SKM-1 (cell line): ENCODE measurements around the gene OR6A2.
A peak's percentile ranks its signal among the peaks of the same experiment; 100 is the strongest.

Source experiments
- DNase-seq: peaks from one replicate; lab custom pipeline; 2025; ENCODE audit not compliant: unreplicated experiment; lab: John Stamatoyannopoulos, UW

The OR6A2 gene

DNA sequence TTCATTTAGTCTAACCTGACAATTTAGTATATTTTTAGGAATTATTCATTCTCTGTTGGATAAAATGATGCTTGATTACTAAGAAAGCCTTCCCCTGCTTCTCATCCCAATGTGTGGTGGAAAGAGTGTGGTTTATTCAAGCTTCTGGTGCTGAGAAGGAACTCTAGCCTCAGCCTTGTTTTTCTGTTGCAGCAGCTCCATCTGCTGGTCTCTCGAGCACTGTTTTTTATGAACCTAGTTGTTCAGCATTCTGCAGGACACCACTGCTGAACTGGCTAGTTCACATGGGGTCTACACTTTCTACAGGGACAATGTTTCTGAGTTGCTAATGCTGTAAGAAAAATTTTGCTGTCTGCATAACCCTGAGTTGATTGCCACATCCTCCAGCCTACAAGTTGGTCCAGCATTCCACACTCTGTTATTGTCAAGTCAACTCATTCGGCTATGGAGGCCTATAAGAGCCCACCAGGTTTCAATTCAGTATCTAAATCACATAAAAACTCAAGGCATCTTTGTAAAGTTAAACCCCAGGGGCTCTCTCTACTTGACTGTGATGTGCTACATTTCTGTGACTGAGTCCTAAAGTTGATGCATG lies 42.0 kb downstream of the OR6A2 start:
- peak; percentile 43 for DNase-seq

DNA sequence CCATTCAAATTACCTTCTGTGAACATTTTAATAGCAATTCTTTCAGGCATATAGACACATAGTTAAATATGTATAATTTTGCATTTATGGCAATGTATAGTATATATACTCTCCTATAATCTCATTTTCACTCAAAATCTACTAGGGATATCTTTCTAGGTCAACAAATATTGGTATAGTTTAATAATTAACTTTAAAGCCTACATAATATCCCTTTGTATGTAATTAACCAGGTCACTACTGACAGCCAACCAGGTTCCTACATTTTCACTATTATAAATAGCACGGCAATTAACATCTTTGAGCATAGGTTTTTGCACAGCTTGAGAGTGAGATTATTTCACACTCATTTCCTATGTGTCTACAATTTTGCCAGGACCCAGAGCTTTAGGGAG lies 43.5 kb downstream of the OR6A2 start:
- no peak for DNase-seq

DNA sequence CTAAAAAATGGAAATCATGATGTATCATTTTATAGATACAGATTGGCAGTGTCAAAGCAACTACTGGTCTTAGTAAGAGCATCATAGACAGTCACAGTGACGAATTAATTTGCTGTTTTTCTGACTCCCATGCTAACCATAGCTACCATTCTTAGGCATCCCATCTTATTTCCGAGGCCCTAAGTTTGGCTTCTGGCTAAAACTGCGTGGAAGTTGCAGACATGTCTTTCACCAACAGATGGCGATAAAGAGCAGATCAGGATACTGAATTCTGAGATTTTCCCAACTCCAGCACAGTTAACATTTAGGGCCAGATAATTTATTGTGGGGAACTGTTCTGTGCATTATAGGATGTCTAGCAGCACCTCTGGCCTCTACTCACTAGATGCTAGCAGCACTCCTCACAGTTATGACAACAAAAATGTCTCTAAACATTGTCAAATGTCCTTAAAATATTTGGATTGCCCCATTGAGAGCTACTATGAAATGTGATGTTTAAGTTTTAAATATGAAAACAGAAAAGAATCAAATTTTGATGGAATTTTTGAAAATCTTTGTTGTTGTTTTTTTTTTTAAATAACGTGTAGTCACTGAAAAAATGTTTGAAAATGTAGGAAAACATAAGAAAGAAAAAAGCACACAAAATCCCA lies 44.1 kb downstream of the OR6A2 start:
- peak; percentile 23 for DNase-seq

DNA sequence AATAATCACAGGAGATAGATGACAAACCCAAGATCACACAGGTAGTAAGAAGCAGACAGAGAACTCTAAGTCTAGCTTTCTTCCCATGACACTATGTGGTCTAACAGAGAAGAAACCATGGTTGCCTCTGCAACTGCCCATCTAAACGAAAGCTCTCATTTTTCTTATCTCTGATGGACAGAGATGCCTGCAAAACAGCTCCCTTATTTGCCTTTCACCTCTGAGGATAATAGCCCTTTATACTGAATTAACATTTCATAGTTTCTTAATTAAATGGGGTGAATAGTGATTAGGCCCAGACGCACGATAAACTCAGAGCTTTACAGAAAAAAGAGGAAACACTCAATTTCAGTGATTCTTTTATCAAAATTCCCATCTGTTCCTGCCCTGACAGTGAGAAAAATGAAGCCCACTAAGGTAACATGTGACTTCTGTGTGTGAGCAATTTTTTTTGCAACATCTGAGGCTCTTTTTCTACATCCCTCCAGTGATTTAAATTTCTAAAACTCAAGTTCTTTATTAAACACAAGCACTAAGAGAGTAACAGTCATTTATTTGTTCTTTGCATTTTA lies 52.3 kb downstream of the OR6A2 start:
- DNase-seq: no peak

DNA sequence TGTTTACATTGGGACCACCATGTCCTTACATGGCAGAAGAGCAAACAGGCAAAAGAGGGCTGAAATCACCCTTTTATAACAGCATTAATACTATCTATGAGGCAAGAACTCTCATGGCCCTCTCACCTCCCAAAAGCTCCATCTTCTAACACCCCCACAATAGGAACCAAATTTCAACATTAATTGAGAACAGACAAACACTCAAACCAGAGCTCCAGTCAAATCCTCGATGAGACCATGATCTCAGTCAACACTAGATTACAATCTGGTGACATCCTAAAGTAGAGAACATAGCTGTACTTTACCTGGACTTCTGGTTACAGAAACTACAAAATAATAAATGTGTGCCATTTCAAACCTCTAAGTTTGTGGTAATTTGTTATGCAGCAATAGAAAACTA lies 52.9 kb downstream of the OR6A2 start:
- no peak for DNase-seq

DNA sequence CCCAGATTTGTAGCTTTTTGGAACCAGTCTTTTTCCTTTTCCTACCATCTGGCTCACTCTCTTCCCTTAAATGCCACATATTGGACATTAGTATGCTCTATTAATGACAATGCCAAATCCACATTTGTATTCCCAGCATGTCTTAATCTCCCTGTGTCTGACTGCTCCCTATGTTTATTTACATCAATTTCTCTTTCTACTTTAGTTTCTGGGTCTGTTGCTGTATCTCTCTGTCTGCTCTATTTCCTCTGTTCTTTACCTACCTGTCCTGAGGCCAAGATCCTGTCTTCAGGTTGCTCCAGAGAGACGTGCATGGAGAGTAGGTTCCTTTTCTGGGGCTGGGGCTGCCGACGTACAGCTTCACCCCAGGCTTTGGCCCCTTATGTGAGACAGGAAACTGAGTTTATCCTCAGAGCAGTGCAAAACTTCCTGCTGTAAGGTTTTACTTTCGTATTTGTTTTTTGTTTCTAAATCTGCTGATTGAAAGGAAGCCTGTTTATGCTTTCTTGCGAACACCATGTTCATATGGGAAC lies 53.3 kb downstream of the OR6A2 start:
- DNase-seq: no peak

DNA sequence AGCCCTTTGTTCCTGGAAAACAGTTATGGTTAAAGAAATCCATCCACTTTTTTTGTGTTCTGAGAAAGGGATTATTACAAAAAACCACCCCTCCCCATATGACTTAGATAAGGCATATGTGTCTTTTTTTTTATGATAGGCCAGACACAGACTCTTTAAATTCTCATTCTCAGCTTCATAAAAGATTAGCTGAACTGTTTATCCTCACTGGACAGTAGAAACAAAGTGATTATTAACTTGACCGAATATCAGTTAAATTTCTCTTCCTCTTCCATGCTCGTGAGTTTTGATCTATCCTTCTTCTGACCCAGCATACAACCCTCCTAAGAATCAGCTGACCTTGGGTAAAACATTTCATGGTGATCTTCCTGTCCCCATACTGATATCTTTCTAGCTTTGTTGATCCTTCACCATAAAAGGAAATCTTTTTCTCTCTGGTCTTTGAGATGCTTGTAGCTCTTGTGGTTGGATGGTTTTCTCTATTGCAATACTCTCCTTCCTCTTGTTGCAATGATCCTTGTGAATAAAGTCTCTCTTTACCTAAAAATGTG lies 53.9 kb downstream of the OR6A2 start:
- DNase-seq: no peak

DNA sequence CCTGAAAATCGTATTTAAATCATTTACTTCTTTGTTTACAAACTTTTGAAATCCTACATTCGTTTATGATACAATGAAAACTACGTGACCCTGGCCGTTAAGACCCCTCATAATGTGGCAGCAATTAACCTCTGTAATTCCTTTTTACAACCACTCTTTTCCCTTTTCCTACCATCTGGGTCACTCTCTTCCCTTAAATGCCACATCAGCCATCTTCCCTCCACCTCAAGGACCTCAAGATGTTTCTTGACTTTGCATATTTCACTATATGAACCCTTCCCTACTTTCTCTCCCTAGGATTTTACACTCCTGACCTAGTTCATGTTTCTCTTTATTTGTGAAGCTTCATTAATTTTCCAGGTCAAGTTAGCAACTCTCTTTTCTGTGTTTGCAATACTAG lies 54.5 kb downstream of the OR6A2 start:
- DNase-seq: no peak

DNA sequence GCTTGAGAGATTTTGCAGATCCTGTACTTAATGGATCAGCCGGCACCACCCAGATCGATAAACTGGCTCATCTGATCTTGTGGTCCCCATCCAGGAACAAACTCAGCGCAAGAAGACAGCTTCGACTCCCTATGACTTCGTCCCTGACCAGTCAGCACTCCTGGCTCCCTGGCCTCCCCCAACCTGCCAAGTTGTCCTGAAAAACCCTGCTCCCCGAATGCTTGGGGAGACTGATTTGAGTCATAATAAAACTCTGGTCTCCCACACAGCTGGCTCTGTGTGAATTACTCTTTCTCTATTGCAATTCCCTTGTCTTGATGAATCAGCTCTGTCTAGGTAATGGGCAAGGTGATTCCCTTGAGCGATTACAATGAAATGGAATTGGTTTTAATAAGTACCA lies 57.2 kb downstream of the OR6A2 start:
- no peak for DNase-seq
